ENCODE data around the gene LCN12.

Gene LCN12

DNA sequence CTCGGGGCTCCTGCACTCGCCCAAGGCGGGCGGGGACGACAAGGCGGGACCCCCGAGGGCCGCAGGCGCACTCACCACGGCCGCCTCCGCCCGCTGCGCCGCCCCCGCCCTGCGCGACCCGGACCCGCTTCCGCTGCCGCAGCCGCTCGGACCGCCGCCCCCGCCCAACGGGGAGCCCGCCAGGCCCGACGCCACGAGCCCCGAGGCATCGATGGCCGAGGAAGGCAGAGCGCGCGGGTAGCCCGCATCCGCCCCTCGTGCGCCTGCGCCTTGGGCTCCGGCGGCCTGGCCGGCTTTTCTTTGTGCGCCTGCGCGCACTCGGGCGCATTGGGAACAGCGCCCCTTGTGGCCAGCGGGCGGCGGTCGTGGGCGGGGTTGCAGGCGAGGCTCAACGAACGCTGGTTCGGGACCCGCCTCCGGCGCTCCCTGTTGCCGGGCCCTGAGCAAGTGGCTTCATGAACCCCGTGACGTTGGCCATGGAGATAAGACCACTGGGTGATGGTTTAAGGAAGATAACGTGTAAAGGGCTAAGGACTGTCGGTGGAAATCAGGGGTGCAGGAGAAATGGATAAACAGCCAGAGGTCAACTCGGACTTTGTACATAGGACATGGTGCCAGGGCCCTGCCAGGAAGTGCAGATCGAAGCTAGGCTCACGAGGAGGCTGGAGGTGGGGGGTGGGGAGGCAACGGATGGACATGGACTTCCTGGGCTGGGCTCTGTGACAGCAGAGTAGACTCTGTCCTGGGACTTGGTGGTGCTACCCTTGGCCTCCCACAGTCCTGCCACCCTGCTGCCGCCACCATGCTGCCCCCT lies 7.3 kb upstream of the LCN12 start, which contains the start of the genes C8G and FBXW5:
TSS of gene C8G (plus strand) at position 725 of the 814 bp plus-strand sequence. CDS start at position 803, 78 bp downstream.
TSS of gene FBXW5 (minus strand) at position 220 of the 814 bp plus-strand sequence. CDS start 655 bp downstream, outside the sequence.
- peak within 1 kb of the TSS; percentile 97 for H3K4me3 ChIP-seq (ENCODE audit: control insufficient read depth, low read depth, low read length)
- TF ChIP-seq, protein P1, sequence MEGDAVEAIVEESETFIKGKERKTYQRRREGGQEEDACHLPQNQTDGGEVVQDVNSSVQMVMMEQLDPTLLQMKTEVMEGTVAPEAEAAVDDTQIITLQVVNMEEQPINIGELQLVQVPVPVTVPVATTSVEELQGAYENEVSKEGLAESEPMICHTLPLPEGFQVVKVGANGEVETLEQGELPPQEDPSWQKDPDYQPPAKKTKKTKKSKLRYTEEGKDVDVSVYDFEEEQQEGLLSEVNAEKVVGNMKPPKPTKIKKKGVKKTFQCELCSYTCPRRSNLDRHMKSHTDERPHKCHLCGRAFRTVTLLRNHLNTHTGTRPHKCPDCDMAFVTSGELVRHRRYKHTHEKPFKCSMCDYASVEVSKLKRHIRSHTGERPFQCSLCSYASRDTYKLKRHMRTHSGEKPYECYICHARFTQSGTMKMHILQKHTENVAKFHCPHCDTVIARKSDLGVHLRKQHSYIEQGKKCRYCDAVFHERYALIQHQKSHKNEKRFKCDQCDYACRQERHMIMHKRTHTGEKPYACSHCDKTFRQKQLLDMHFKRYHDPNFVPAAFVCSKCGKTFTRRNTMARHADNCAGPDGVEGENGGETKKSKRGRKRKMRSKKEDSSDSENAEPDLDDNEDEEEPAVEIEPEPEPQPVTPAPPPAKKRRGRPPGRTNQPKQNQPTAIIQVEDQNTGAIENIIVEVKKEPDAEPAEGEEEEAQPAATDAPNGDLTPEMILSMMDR (IDR thresholded peaks at IDR 0.05; ENCODE audit: control insufficient read depth, insufficient read depth, low read depth, low read length, missing control alignments) = peak; percentile 81
- peak; percentile 56 for DNase-seq (ENCODE audit: low read depth)

DNA sequence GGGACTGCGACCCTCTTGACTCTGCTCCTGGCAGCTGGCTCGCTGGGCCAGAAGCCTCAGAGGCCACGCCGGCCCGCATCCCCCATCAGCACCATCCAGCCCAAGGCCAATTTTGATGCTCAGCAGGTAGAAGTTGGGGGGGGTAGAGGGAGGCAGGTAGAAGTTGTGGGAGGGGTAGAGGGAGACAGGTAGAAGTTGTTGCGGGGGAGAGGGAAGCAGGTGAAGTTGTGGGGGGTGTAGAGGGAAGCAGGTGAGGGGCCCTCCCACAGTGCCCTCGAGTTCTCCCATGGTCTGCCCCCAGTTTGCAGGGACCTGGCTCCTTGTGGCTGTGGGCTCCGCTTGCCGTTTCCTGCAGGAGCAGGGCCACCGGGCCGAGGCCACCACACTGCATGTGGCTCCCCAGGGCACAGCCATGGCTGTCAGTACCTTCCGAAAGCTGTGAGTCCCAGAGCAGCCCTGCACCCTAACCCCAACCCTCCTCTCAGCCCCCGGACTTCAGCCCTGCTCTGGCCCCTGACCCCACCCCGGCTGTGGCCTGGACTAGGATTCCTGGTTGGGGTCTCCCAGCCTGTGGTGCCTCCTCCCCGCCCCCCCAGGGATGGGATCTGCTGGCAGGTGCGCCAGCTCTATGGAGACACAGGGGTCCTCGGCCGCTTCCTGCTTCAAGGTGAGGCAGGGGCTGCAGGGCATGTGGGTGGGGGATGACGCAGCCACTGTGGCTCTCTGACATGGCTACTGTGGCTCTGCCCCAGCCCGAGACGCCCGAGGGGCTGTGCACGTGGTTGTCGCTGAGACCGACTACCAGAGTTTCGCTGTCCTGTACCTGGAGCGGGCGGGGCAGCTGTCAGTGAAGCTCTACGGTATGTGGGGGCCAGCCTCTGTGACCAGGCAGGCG lies 6.5 kb upstream of the LCN12 start:
- TF ChIP-seq, protein P1 (IDR thresholded peaks at IDR 0.05; ENCODE audit: control insufficient read depth, insufficient read depth, low read depth, low read length, missing control alignments) = no peak
- no peak overlapping the region for H3K4me3 ChIP-seq (ENCODE audit: control insufficient read depth, low read depth, low read length)
- DNase-seq (ENCODE audit: low read depth) = no peak

DNA sequence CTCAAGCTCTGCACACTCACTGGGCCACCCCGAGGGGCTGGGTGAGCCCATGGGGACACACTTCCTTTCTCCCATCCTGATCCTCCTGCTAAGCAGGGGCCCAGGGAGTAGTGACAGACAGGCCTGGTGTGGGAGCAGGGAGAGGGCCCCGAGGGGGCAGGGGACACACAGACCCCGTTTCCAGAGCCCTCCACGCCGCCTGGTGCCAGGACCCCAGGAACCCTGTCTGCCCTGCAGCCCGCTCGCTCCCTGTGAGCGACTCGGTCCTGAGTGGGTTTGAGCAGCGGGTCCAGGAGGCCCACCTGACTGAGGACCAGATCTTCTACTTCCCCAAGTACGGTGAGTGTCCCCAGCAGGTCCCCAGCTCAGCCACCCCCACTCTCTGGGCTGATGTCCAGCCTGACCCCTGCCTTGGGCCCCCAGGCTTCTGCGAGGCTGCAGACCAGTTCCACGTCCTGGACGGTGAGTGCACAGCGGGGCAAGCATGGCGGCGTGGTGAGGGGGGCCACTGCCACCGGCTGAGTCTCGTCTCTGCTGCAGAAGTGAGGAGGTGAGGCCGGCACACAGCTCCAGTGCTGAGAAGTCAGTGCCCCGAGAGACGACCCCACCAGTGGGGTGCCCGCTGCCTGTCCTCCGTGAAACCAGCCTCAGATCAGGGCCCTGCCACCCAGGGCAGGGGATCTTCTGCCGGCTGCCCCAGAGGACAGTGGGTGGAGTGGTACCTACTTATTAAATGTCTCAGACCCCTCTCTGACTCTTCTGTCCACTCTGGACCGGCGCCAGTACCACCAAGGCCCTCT lies 5.6 kb upstream of the LCN12 start:
- no peak for DNase-seq (ENCODE audit: low read depth)
- TF ChIP-seq, protein P1 (IDR thresholded peaks at IDR 0.05; ENCODE audit: control insufficient read depth, insufficient read depth, low read depth, low read length, missing control alignments) = no peak
- H3K4me3 ChIP-seq (ENCODE audit: control insufficient read depth, low read depth, low read length) = no peak overlapping the region

DNA sequence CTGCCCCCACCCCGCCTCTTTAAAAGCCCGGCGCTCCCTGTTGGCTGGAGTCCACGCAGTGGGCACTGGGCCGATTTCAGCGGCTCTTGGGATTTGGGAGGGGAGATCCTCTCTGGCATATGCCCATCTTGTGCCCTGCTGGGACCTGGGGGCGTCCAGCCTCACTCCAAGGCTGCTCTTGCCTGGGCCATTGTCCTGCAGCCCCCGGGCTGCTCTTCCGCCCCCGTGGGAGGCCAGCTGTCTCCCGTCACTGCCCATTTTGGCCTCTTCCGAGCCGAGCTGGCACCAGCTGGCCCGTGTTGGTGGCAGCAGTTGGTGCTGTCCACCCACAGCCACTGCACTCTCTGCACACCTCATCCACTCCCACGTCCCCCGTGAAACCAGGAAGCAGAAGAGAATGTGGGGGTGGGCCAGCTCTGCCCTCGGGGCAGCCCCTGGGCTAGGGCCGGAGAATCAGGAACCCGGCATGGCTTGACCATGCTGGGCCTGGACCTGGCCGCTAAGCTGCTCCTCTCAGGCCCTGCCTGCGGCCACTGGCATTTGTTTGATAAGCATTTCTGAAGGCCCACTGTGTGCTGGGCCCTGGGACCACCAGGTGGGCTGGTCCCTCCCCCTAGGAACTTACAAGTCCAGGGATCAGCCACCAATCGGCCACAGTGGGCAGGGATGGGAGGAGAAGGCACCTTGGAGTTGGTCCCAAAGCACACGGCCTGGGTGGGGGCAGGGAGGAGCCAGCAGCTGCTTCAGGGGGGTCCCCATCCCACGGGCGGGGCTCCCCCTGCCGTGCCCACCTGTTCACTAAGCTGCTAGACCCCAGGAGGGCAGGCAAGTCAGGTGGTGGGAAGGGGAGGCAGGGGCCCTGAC lies 4.8 kb upstream of the LCN12 start:
- no peak for DNase-seq (ENCODE audit: low read depth)
- H3K4me3 ChIP-seq (ENCODE audit: control insufficient read depth, low read depth, low read length) = no peak overlapping the region
- TF ChIP-seq, protein P1 (IDR thresholded peaks at IDR 0.05; ENCODE audit: control insufficient read depth, insufficient read depth, low read depth, low read length, missing control alignments) = no peak

DNA sequence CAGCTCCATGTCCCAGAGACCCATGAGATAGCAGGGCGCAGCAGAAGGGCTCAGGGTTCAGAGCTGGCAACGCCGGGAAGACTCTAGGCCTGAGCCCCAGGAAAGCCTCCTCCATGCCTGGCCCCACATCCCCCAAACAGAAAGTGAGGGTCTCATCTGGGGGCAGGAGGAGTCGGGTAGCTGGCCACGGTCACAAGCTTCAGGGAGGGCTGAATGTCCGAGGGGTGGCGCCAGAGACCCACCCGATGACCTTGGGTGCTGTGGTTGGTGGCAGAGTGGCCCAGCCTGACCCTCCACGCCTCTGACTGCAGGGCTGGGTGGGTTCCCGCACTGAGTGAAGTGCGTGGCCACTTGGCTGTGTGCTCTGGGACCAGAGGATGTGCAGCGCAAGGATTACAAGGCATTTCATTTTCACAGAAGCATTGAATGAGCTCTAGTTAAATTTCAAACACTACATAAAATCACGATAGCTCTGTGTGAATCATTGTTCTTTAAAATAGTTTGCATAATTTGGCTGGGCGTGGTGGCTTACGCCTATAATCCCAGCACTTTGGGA lies 4.0 kb upstream of the LCN12 start:
- TF ChIP-seq, protein P1 (IDR thresholded peaks at IDR 0.05; ENCODE audit: control insufficient read depth, insufficient read depth, low read depth, low read length, missing control alignments) = peak; percentile 63
- DNase-seq (ENCODE audit: low read depth) = peak; percentile 17
- H3K4me3 ChIP-seq (ENCODE audit: control insufficient read depth, low read depth, low read length) = no peak overlapping the region
